HEK293 (cell line): Measurements from ENCODE around the gene KCNMB4.

ENCODE experiments used
- MYNN ChIP-seq: fragments of 450-650 bp; formaldehyde crosslinking; IDR thresholded peaks from 2 replicates; pipeline ENCODE4 v1.5.1; 2016; ENCODE audit warnings: missing biosample characterization, missing genetic modification characterization, borderline replicate concordance
- TRIM28 ChIP-seq: IDR thresholded peaks from 2 replicates; pipeline ENCODE4 v1.6.1; 2011; ENCODE audit warnings: low read length, control low read depth, borderline replicate concordance
- ZFP37 ChIP-seq: fragments of 450-650 bp; formaldehyde crosslinking; IDR thresholded peaks from 2 replicates; pipeline ENCODE4 v1.5.1; 2016; ENCODE audit warnings: missing biosample characterization, missing genetic modification characterization
- ZNF202 ChIP-seq: fragments of 450-650 bp; formaldehyde crosslinking; IDR thresholded peaks from 2 replicates; pipeline ENCODE4 v1.5.1; 2016; ENCODE audit warnings: missing biosample characterization, missing genetic modification characterization, borderline replicate concordance
- ZNF768 ChIP-seq: fragments of 450-650 bp; formaldehyde crosslinking; IDR thresholded peaks from 2 replicates; pipeline ENCODE4 v1.5.1; 2018; ENCODE audit warnings: missing biosample characterization, mild to moderate bottlenecking, missing genetic modification characterization
- ZNF785 ChIP-seq: fragments of 450-650 bp; formaldehyde crosslinking; IDR thresholded peaks from 2 replicates; pipeline ENCODE4 v1.5.1; 2016; ENCODE audit warnings: missing biosample characterization, missing genetic modification characterization
- TF ChIP-seq, protein P1 (sequence below): fragments of 450-650 bp; formaldehyde crosslinking; IDR thresholded peaks from 2 replicates; pipeline ENCODE4 v1.5.1; 2016; ENCODE audit warnings: missing biosample characterization, missing genetic modification characterization
- TF ChIP-seq, protein P2 (sequence below): fragments of 450-650 bp; formaldehyde crosslinking; optimal IDR thresholded peaks from 2 replicates; pipeline ENCODE3; 2016; ENCODE audit warnings: missing biosample characterization, mild to moderate bottlenecking, missing genetic modification characterization

- no peak for TF ChIP-seq ZNF785 (tag by site-specific recombination)
- TF ChIP-seq MYNN (tag by site-specific recombination), result no peak
- TF ChIP-seq, protein P1, sequence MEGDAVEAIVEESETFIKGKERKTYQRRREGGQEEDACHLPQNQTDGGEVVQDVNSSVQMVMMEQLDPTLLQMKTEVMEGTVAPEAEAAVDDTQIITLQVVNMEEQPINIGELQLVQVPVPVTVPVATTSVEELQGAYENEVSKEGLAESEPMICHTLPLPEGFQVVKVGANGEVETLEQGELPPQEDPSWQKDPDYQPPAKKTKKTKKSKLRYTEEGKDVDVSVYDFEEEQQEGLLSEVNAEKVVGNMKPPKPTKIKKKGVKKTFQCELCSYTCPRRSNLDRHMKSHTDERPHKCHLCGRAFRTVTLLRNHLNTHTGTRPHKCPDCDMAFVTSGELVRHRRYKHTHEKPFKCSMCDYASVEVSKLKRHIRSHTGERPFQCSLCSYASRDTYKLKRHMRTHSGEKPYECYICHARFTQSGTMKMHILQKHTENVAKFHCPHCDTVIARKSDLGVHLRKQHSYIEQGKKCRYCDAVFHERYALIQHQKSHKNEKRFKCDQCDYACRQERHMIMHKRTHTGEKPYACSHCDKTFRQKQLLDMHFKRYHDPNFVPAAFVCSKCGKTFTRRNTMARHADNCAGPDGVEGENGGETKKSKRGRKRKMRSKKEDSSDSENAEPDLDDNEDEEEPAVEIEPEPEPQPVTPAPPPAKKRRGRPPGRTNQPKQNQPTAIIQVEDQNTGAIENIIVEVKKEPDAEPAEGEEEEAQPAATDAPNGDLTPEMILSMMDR (tag by site-specific recombination), result no peak
- no peak for TF ChIP-seq ZNF768 (tag by site-specific recombination)
- no peak for TF ChIP-seq ZFP37 (tag by site-specific recombination)
- TF ChIP-seq, protein P2, sequence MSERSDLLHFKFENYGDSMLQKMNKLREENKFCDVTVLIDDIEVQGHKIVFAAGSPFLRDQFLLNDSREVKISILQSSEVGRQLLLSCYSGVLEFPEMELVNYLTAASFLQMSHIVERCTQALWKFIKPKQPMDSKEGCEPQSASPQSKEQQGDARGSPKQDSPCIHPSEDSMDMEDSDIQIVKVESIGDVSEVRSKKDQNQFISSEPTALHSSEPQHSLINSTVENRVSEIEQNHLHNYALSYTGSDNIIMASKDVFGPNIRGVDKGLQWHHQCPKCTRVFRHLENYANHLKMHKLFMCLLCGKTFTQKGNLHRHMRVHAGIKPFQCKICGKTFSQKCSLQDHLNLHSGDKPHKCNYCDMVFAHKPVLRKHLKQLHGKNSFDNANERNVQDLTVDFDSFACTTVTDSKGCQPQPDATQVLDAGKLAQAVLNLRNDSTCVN, result no peak
- no peak for TF ChIP-seq ZNF202
- TF ChIP-seq TRIM28, result no peak
These were observed 93.7 kb downstream of the KCNMB4 start for GRCh38 chr12:70459786-70460185.
